GM08714 (cell line): ENCODE measurements around the gene LPIN3.

ENCODE experiments used
- H3K4me3 ChIP-seq: fragments of 200-500 bp; sonication (Bioruptor generic); 2 replicates; pipeline ENCODE4 v1.5.1; 2014; ENCODE audit warnings: mild to moderate bottlenecking, low read length, inconsistent platforms
- ZNF274 ChIP-seq: IDR thresholded peaks from 2 replicates; pipeline ENCODE4 v1.6.1; 2012; ENCODE audit warnings: mild to moderate bottlenecking, low read depth, low read length

The LPIN3 gene

GRCh38 chr20:41314386-41314785 lies 26.2 kb upstream of the LPIN3 start:
- TF ChIP-seq ZNF274 = no peak
- no peak overlapping the region for H3K4me3 ChIP-seq

- no peak for TF ChIP-seq ZNF274
- H3K4me3 ChIP-seq = no peak overlapping the region
These were observed 24.6 kb upstream of the LPIN3 start for GRCh38 chr20:41316051-41316450.

GRCh38 chr20:41316602-41317545 lies 23.7 kb upstream of the LPIN3 start:
- TF ChIP-seq ZNF274 = no peak

GRCh38 chr20:41317546-41318270 lies 22.9 kb upstream of the LPIN3 start, which contains the start of gene ZHX3:
Gene ZHX3 (minus strand): TSS chr20:41317731. CDS start chr20:41204916, 112,815 bp downstream.
- no peak for TF ChIP-seq ZNF274

More at GRCh38 chr20:41316602-41317545, 23.7 kb upstream of the LPIN3 start:
- peak overlapping the region; percentile 77 for H3K4me3 ChIP-seq

GRCh38 chr20:41318271-41318649 lies 22.4 kb upstream of the LPIN3 start:
- no peak for TF ChIP-seq ZNF274
- peak overlapping the region; percentile 67 for H3K4me3 ChIP-seq

More at GRCh38 chr20:41317546-41318270, 22.9 kb upstream of the LPIN3 start, which contains the start of gene ZHX3:
- H3K4me3 ChIP-seq = peak within 1 kb of the TSS; percentile 77

GRCh38 chr20:41320441-41320840 lies 20.2 kb upstream of the LPIN3 start:
- no peak overlapping the region for H3K4me3 ChIP-seq
- no peak for TF ChIP-seq ZNF274

- no peak overlapping the region for H3K4me3 ChIP-seq
- no peak for TF ChIP-seq ZNF274
These were observed 19.6 kb upstream of the LPIN3 start for GRCh38 chr20:41320976-41321375.

GRCh38 chr20:41327178-41327577 lies 13.4 kb upstream of the LPIN3 start:
- TF ChIP-seq ZNF274 = no peak
- no peak overlapping the region for H3K4me3 ChIP-seq

- no peak for TF ChIP-seq ZNF274
- no peak overlapping the region for H3K4me3 ChIP-seq
These were observed 10.9 kb upstream of the LPIN3 start for GRCh38 chr20:41329435-41330342.

- H3K4me3 ChIP-seq = no peak overlapping the region
- no peak for TF ChIP-seq ZNF274
These were observed 10.3 kb upstream of the LPIN3 start for GRCh38 chr20:41330343-41330720.

GRCh38 chr20:41330941-41331340 lies 9.7 kb upstream of the LPIN3 start:
- no peak for TF ChIP-seq ZNF274
- H3K4me3 ChIP-seq = no peak overlapping the region

- TF ChIP-seq ZNF274 = no peak
- H3K4me3 ChIP-seq = no peak overlapping the region
These were observed 8.9 kb upstream of the LPIN3 start for GRCh38 chr20:41331731-41332130.

GRCh38 chr20:41334036-41334435 lies 6.6 kb upstream of the LPIN3 start:
- no peak overlapping the region for H3K4me3 ChIP-seq
- no peak for TF ChIP-seq ZNF274
